DND-41 (cell line): ENCODE measurements around the gene FGF1.

Experiments used
- CTCF ChIP-seq: IDR thresholded peaks from 2 replicates; pipeline ENCODE4 v1.5.1; 2012; ENCODE audit warnings: borderline replicate concordance, low read length, moderate library complexity, mild to moderate bottlenecking; ENCODE audit not compliant: poor library complexity, severe bottlenecking; ENCODE audit errors: extremely low read depth
- EZH2 ChIP-seq: IDR thresholded peaks from 3 replicates; pipeline ENCODE4 v1.6.1; 2012; ENCODE audit warnings: borderline replicate concordance, low read depth, mild to moderate bottlenecking, moderate library complexity, low read length, inconsistent platforms; ENCODE audit not compliant: severe bottlenecking

DNA sequence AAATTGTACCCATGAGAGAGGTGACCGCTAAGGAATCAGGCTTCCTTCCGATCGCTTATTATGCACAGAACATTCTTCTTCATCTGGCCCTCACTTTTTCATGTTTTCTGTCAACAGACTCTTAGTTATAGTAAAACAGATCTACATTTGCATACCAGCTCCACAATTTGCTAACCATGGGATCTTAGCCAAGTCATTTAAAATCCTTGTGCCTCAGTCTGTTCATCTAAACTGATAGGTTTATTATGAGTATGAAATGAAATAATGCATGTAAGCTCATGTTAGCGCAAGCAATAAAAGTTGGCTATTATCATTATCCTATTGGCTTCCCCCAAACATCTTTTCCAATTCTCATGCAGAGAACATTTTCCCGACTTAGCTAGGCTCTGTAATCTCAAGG, 42.3 kb downstream of the FGF1 start:
- TF ChIP-seq EZH2 (no peak), CTCF (no peak)
